OCI-LY1 (cell line): Measurements from ENCODE around the gene TCP11.

Source experiments
- EZH2 ChIP-seq: fragments of 200-600 bp; sonication (generic), shearing (Covaris generic); IDR thresholded peaks from 2 replicates; pipeline ENCODE4 v1.8.0; 2017; ENCODE audit warnings: borderline replicate concordance, mixed run types, mild to moderate bottlenecking, antibody characterized with exemption, low read length, moderate library complexity, mixed read lengths
- TF ChIP-seq, protein P1 (sequence below): fragments of 200-600 bp; sonication (generic), shearing (Covaris generic); IDR thresholded peaks from 2 replicates; pipeline ENCODE4 v1.5.1; 2017; ENCODE audit warnings: mild to moderate bottlenecking, antibody characterized with exemption, low read length, moderate library complexity, mixed read lengths

DNA sequence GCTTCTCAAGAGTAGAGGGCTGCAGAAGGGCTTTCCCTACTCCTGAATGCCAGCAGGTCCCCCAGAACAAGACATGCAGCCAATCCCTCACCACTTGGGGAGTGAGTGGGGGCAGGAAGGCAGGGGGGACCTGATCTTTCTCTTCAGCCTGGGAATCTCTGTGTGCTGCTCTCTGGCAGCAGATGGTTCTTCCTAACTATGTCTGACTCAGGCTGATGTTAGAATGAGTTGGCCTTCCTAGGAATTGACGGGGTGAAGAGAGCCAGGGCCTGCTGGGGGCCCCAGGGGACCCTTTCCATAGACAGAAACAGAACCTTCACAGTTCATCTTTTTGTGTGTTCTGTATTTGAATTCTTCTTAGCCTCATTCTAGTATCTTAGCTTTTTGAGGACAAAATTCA, 29.0 kb upstream of the TCP11 start:
- TF ChIP-seq, protein P1, sequence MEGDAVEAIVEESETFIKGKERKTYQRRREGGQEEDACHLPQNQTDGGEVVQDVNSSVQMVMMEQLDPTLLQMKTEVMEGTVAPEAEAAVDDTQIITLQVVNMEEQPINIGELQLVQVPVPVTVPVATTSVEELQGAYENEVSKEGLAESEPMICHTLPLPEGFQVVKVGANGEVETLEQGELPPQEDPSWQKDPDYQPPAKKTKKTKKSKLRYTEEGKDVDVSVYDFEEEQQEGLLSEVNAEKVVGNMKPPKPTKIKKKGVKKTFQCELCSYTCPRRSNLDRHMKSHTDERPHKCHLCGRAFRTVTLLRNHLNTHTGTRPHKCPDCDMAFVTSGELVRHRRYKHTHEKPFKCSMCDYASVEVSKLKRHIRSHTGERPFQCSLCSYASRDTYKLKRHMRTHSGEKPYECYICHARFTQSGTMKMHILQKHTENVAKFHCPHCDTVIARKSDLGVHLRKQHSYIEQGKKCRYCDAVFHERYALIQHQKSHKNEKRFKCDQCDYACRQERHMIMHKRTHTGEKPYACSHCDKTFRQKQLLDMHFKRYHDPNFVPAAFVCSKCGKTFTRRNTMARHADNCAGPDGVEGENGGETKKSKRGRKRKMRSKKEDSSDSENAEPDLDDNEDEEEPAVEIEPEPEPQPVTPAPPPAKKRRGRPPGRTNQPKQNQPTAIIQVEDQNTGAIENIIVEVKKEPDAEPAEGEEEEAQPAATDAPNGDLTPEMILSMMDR: no peak
- TF ChIP-seq EZH2: no peak
